ENCODE data around the gene CRYBB1. TPM values are rescaled to one million over a fixed set of nuclear protein-coding genes. Genes with fewer than 3 reads are reported as not detected.

Gene CRYBB1
- total RNA-seq, 1 donor from 2014 or later, result 1.4 TPM

- H3K9me3 ChIP-seq, result no peaks in the 10 kb centered on the region
- no peak overlapping the region for H3K4me3 ChIP-seq
- no peak overlapping the region for H3K27ac ChIP-seq
- TF ChIP-seq CTCF (IDR thresholded peaks at IDR 0.05), result no peak
- no peak for ATAC-seq
- no peaks in the 10 kb centered on the region for H3K27me3 ChIP-seq (ENCODE audit: low read depth)
- intact Hi-C loops (cut with DNase I), result no loop called here
- DNase-seq, result no peak
- H3K4me1 ChIP-seq, result peaks cover 65% of the 10 kb centered on the region
- H3K36me3 ChIP-seq, result peaks cover 21% of the 10 kb centered on the region
These were observed 50.2 kb downstream of the CRYBB1 start for GRCh38 chr22:26567610-26568009.

- no peak overlapping the region for H3K27ac ChIP-seq
- intact Hi-C loops (cut with DNase I), result no loop called here
- H3K27me3 ChIP-seq (ENCODE audit: low read depth), result no peaks in the 10 kb centered on the region
- peaks cover 63% of the 10 kb centered on the region for H3K4me1 ChIP-seq
- peaks cover 21% of the 10 kb centered on the region for H3K36me3 ChIP-seq
- H3K4me3 ChIP-seq, result no peak overlapping the region
- no peak for TF ChIP-seq CTCF (IDR thresholded peaks at IDR 0.05)
- H3K9me3 ChIP-seq, result no peaks in the 10 kb centered on the region
- ATAC-seq, result no peak
- no peak for DNase-seq
These were observed 50.8 kb downstream of the CRYBB1 start for GRCh38 chr22:26566994-26567393.

GRCh38 chr22:26565889-26566288 is 51.9 kb downstream of the CRYBB1 start:
- no peak for DNase-seq
- Histone ChIP-seq H3K36me3 (peaks cover 21% of the 10 kb centered on the region), H3K4me1 (peaks cover 56% of the 10 kb centered on the region), H3K27ac (no peak overlapping the region), H3K27me3 (ENCODE audit: low read depth) (no peaks in the 10 kb centered on the region), H3K9me3 (no peaks in the 10 kb centered on the region), H3K4me3 (no peak overlapping the region)
- ATAC-seq, result no peak
- intact Hi-C loops (cut with DNase I), result no loop called here
- TF ChIP-seq CTCF (IDR thresholded peaks at IDR 0.05), result no peak

GRCh38 chr22:26565181-26565580 is 52.6 kb downstream of the CRYBB1 start:
- no peak overlapping the region for H3K27ac ChIP-seq
- no peak for ATAC-seq
- H3K4me1 ChIP-seq, result peaks cover 51% of the 10 kb centered on the region

GRCh38 chr22:26564672-26565071 is 53.2 kb downstream of the CRYBB1 start:
- no peak overlapping the region for H3K4me3 ChIP-seq
- no peak for TF ChIP-seq CTCF (IDR thresholded peaks at IDR 0.05)
- peaks cover 48% of the 10 kb centered on the region for H3K4me1 ChIP-seq

More at GRCh38 chr22:26565181-26565580, 52.6 kb downstream of the CRYBB1 start:
- no peak for TF ChIP-seq CTCF (IDR thresholded peaks at IDR 0.05)
- Histone ChIP-seq H3K36me3 (peaks cover 21% of the 10 kb centered on the region), H3K4me3 (no peak overlapping the region), H3K9me3 (no peaks in the 10 kb centered on the region), H3K27me3 (ENCODE audit: low read depth) (no peaks in the 10 kb centered on the region)
- intact Hi-C loops (cut with DNase I), result no loop called here
- DNase-seq, result no peak

GRCh38 chr22:26564181-26564580 is 53.6 kb downstream of the CRYBB1 start:
- DNase-seq (no peak), ATAC-seq (no peak)
- Histone ChIP-seq H3K4me1 (peaks cover 44% of the 10 kb centered on the region), H3K9me3 (no peaks in the 10 kb centered on the region), H3K27me3 (ENCODE audit: low read depth) (no peaks in the 10 kb centered on the region), H3K27ac (no peak overlapping the region), H3K4me3 (no peak overlapping the region), H3K36me3 (peaks cover 21% of the 10 kb centered on the region)
- no peak for TF ChIP-seq CTCF (IDR thresholded peaks at IDR 0.05)
- intact Hi-C loops (cut with DNase I), result no loop called here

More at GRCh38 chr22:26564672-26565071, 53.2 kb downstream of the CRYBB1 start:
- Histone ChIP-seq H3K27me3 (ENCODE audit: low read depth) (no peaks in the 10 kb centered on the region), H3K27ac (no peak overlapping the region), H3K9me3 (no peaks in the 10 kb centered on the region), H3K36me3 (peaks cover 21% of the 10 kb centered on the region)
- intact Hi-C loops (cut with DNase I), result no loop called here
- no peak for ATAC-seq
- DNase-seq, result no peak

Measured in lower lobe of right lung (tissue), 2 donors.